ENCODE results near the gene ACP3.

DNA sequence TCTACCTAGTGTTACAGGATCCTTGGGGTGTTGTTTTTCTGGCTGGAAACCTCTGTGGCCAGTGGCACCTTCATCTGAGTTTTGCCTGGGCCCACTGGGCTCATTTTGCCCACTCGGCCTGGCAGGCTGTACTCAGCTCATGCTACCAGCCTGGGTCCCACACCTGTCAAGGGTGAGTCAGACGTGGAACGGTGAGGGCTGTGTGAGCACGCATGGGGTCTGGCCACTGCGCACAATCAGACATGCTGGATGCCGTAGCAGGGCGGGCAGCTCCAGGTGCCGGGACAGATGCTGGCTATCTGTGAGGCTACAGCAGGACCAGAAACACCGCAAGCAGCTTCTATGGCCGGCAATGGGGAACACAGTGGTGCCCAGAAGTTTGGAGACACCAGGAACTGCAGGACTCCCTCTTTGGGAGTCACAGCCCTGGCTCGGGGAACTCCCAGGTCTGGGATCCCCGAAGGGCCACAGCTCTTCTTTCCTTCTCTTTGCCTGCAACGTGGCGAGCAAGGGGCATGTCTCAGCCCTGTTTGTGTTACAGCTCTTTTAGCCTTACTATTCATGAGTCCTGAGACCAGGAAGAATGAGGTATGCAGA lies 64.2 kb downstream of the ACP3 start:
- TF ChIP-seq, protein P1, sequence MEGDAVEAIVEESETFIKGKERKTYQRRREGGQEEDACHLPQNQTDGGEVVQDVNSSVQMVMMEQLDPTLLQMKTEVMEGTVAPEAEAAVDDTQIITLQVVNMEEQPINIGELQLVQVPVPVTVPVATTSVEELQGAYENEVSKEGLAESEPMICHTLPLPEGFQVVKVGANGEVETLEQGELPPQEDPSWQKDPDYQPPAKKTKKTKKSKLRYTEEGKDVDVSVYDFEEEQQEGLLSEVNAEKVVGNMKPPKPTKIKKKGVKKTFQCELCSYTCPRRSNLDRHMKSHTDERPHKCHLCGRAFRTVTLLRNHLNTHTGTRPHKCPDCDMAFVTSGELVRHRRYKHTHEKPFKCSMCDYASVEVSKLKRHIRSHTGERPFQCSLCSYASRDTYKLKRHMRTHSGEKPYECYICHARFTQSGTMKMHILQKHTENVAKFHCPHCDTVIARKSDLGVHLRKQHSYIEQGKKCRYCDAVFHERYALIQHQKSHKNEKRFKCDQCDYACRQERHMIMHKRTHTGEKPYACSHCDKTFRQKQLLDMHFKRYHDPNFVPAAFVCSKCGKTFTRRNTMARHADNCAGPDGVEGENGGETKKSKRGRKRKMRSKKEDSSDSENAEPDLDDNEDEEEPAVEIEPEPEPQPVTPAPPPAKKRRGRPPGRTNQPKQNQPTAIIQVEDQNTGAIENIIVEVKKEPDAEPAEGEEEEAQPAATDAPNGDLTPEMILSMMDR (IDR thresholded peaks at IDR 0.05; ENCODE audit: poor library complexity, severe bottlenecking), result no peak
- TF ChIP-seq TAF1 (IDR thresholded peaks at IDR 0.05; ENCODE audit: low read depth) (no peak), EP300 (conservative IDR thresholded peaks at IDR 0.05; ENCODE audit: poor library complexity, severe bottlenecking) (no peak), SMC3 (conservative IDR thresholded peaks at IDR 0.05; ENCODE audit: poor library complexity) (no peak), POLR2AphosphoS5 (IDR thresholded peaks at IDR 0.05) (no peak)
- TF ChIP-seq, protein P2, sequence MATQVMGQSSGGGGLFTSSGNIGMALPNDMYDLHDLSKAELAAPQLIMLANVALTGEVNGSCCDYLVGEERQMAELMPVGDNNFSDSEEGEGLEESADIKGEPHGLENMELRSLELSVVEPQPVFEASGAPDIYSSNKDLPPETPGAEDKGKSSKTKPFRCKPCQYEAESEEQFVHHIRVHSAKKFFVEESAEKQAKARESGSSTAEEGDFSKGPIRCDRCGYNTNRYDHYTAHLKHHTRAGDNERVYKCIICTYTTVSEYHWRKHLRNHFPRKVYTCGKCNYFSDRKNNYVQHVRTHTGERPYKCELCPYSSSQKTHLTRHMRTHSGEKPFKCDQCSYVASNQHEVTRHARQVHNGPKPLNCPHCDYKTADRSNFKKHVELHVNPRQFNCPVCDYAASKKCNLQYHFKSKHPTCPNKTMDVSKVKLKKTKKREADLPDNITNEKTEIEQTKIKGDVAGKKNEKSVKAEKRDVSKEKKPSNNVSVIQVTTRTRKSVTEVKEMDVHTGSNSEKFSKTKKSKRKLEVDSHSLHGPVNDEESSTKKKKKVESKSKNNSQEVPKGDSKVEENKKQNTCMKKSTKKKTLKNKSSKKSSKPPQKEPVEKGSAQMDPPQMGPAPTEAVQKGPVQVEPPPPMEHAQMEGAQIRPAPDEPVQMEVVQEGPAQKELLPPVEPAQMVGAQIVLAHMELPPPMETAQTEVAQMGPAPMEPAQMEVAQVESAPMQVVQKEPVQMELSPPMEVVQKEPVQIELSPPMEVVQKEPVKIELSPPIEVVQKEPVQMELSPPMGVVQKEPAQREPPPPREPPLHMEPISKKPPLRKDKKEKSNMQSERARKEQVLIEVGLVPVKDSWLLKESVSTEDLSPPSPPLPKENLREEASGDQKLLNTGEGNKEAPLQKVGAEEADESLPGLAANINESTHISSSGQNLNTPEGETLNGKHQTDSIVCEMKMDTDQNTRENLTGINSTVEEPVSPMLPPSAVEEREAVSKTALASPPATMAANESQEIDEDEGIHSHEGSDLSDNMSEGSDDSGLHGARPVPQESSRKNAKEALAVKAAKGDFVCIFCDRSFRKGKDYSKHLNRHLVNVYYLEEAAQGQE (IDR thresholded peaks at IDR 0.05; ENCODE audit: borderline replicate concordance), result no peak

Measured in neural cell (in vitro differentiated cells).